GM18498 (cell line): ENCODE data around the gene CCBE1.

ENCODE experiments used
- ATAC-seq: cut with Tn5 transposase; IDR thresholded peaks from one replicate; pipeline ENCODE4 v1.9.1; 2021; ENCODE audit warnings: mild to moderate bottlenecking, moderate library complexity; ENCODE audit not compliant: unreplicated experiment

The CCBE1 gene

GRCh38 chr18:59623456-59624368 is 73.5 kb downstream of the CCBE1 start:
- ATAC-seq, result no peak

- ATAC-seq, result no peak
These were observed 76.2 kb downstream of the CCBE1 start for GRCh38 chr18:59621027-59621426.

- ATAC-seq, result no peak
These were observed 76.8 kb downstream of the CCBE1 start for GRCh38 chr18:59620381-59620780.

- no peak for ATAC-seq
These were observed 77.4 kb downstream of the CCBE1 start for GRCh38 chr18:59619816-59620215.

- no peak for ATAC-seq
These were observed 79.7 kb downstream of the CCBE1 start for GRCh38 chr18:59617468-59617932.

- no peak for ATAC-seq
These were observed 80.7 kb downstream of the CCBE1 start for GRCh38 chr18:59616501-59616900.

- ATAC-seq, result no peak
These were observed 83.3 kb downstream of the CCBE1 start for GRCh38 chr18:59613903-59614302.

GRCh38 chr18:59612381-59612780 is 84.8 kb downstream of the CCBE1 start:
- ATAC-seq, result no peak

- no peak for ATAC-seq
These were observed 86.6 kb downstream of the CCBE1 start for GRCh38 chr18:59610546-59611140.

- ATAC-seq, result no peak
These were observed 87.6 kb downstream of the CCBE1 start for GRCh38 chr18:59609654-59610053.

GRCh38 chr18:59607471-59607870 is 89.8 kb downstream of the CCBE1 start:
- no peak for ATAC-seq

GRCh38 chr18:59607078-59607379 is 90.2 kb downstream of the CCBE1 start:
- no peak for ATAC-seq

GRCh38 chr18:59606193-59607077 is 90.8 kb downstream of the CCBE1 start:
- no peak for ATAC-seq

GRCh38 chr18:59605633-59606192 is 91.5 kb downstream of the CCBE1 start:
- ATAC-seq, result no peak

- ATAC-seq, result no peak
These were observed 92.3 kb downstream of the CCBE1 start for GRCh38 chr18:59604877-59605276.

- no peak for ATAC-seq
These were observed 100.2 kb downstream of the CCBE1 start for GRCh38 chr18:59597049-59597448.

- no peak for ATAC-seq
These were observed 103.9 kb downstream of the CCBE1 start for GRCh38 chr18:59593291-59593717.

- no peak for ATAC-seq
These were observed 104.6 kb downstream of the CCBE1 start for GRCh38 chr18:59592624-59593023.

- ATAC-seq, result no peak
These were observed 114.8 kb downstream of the CCBE1 start for GRCh38 chr18:59582395-59582794.

GRCh38 chr18:59579509-59579908 is 117.7 kb downstream of the CCBE1 start:
- ATAC-seq, result no peak

- no peak for ATAC-seq
These were observed 119.9 kb downstream of the CCBE1 start for GRCh38 chr18:59577386-59577655.
